ENCODE results near the gene RPS6KB1.

- no peak for TF ChIP-seq YY1 (IDR thresholded peaks at IDR 0.05; ENCODE audit: insufficient read depth, insufficient read length)
- TF ChIP-seq SUZ12 (IDR thresholded peaks at IDR 0.05; ENCODE audit: extremely low read depth, insufficient read depth, insufficient read length): no peak
- TF ChIP-seq ZNF274 (IDR thresholded peaks at IDR 0.05; ENCODE audit: low read depth, low read length): no peak
Measured at GRCh38 chr17:59853168-59853918, 39.6 kb upstream of the RPS6KB1 start.
